HepG2 (cell line): Measurements from ENCODE around the gene SDF2. TPM values are rescaled to one million over a fixed set of nuclear protein-coding genes. Genes with fewer than 3 reads are reported as not detected.

ENCODE experiments used
- ATAC-seq: fragments of 200-7000 bp; cut with Tn5 transposase; 3 replicates; pipeline ENCODE4 v1.9.1; 2020; ENCODE audit warnings: mild to moderate bottlenecking, moderate library complexity
- BruUV-seq: library from RNA; stranded (reverse); fragments of 400-500 nt; replicated peaks from 2 replicates; lab custom pipeline; 2021; lab: Mats Ljungman, UMichigan
- CTCF ChIA-PET: fragments of 300-600 bp; formaldehyde crosslinking; extraction: SDS; loops from one replicate; lab custom pipeline; 2021; ENCODE audit warnings: low total read pairs, inconsistent platforms, low intra/inter-chr PET ratio; lab: Yijun Ruan, JAX
- POLR2A ChIA-PET: fragments of 350-600 bp; sonication (Branson Sonifier 250); formaldehyde crosslinking; loops from one replicate; lab custom pipeline; 2020; ENCODE audit warnings: antibody characterized with exemption, inconsistent platforms; lab: Yijun Ruan, JAX
- DNase-seq: peaks from one replicate; pipeline ENCODE4 v3.0.0-alpha.2; 2015; ENCODE audit warnings: low spot score
- FAIRE-seq: peaks from 3 replicates; lab custom pipeline; 2011; peaks lifted over from hg19 to GRCh38; lab: Jason Lieb, UNC
- H2AFZ ChIP-seq: one replicate; pipeline ENCODE4 v1.6.1; 2011; ENCODE audit warnings: low read length, inconsistent platforms
- H3K27ac ChIP-seq: fragments of 300-600 bp; 3 replicates; pipeline ENCODE4 v1.8.0; 2011; ENCODE audit warnings: mixed run types, mild to moderate bottlenecking, mixed read lengths, low read length, inconsistent platforms; ENCODE audit not compliant: insufficient read depth; ENCODE audit errors: extremely low read length
- H3K27me3 ChIP-seq, 2 experiments: fragments of 200-600 bp in 1 of 2; 2 replicates in 1 of 2; 3 replicates in 1 of 2; pipeline versions ENCODE4 v1.6.0 to v1.8.0; 2011; ENCODE audit warnings: low read length in 2 of 2, mild to moderate bottlenecking in 2 of 2, moderate library complexity in 2 of 2, inconsistent platforms in 1 of 2; ENCODE audit not compliant: insufficient read depth in 2 of 2, control insufficient read depth in 1 of 2
- H3K36me3 ChIP-seq, 2 experiments: fragments of 200-600 bp in 1 of 2; replicated peaks in 1 of 2; 2 replicates in 1 of 2; 3 replicates in 1 of 2; pipeline versions ENCODE4 v1.5.1 to v1.8.0; 2011; ENCODE audit warnings: low read length in 2 of 2, inconsistent platforms in 1 of 2; ENCODE audit not compliant: insufficient read depth in 2 of 2, control insufficient read depth in 1 of 2
- H3K4me1 ChIP-seq: 2 replicates; pipeline ENCODE4 v1.5.1; 2012; ENCODE audit warnings: low read length, inconsistent platforms; ENCODE audit not compliant: insufficient read depth
- H3K4me2 ChIP-seq: 2 replicates; pipeline ENCODE4 v1.6.0; 2011; ENCODE audit warnings: low read depth, low read length, inconsistent platforms
- H3K4me3 ChIP-seq, 3 experiments: fragments of 200-600 bp in 1 of 3; sonication (generic), shearing (Covaris generic) in 1 of 3; replicated peaks in 1 of 3; 2 replicates each; pipeline ENCODE4 v1.5.1; 2011 to 2016; ENCODE audit warnings: low read length in 3 of 3, inconsistent platforms in 2 of 3, low read depth in 2 of 3, mild to moderate bottlenecking in 2 of 3, control low read depth in 1 of 3, mixed read lengths in 1 of 3; ENCODE audit not compliant: insufficient read depth in 1 of 3
- H3K79me2 ChIP-seq: one replicate; pipeline ENCODE4 v1.6.1; 2011; ENCODE audit warnings: low read length, inconsistent platforms; ENCODE audit not compliant: insufficient read depth
- H3K9ac ChIP-seq: 2 replicates; pipeline ENCODE4 v1.6.0; 2011; ENCODE audit warnings: mild to moderate bottlenecking, low read depth, low read length, inconsistent platforms; ENCODE audit not compliant: insufficient read depth
- H3K9me3 ChIP-seq: 2 replicates; pipeline ENCODE4 v1.5.1; 2012; ENCODE audit warnings: mild to moderate bottlenecking, low read length
- H4K20me1 ChIP-seq: 2 replicates; pipeline ENCODE4 v1.6.0; 2011; ENCODE audit warnings: inconsistent platforms, mild to moderate bottlenecking, low read length, moderate library complexity; ENCODE audit not compliant: insufficient read depth
- CEBPB ChIP-seq: IDR thresholded peaks from 2 replicates; pipeline ENCODE4 v1.6.1; 2011; ENCODE audit warnings: low read depth, low read length, improper control_type of control experiment, borderline replicate concordance
- FOXA3 ChIP-seq: IDR thresholded peaks from 2 replicates; pipeline ENCODE4 v1.6.1; 2016; ENCODE audit warnings: missing genetic modification reagents, missing compliant biosample characterization
- FOXK2 ChIP-seq: fragments of 450-650 bp; IDR thresholded peaks from 2 replicates; pipeline ENCODE4 v1.6.1; 2016
- GMEB2 ChIP-seq: IDR thresholded peaks from 2 replicates; pipeline ENCODE4 v1.6.1; 2016; ENCODE audit warnings: missing biosample characterization, missing genetic modification reagents, low read depth
- GTF2F1 ChIP-seq: fragments of 150-350 bp; IDR thresholded peaks from 2 replicates; pipeline ENCODE4 v1.6.1; 2014; ENCODE audit warnings: low read length
- GTF3A ChIP-seq: sonication (generic); formaldehyde crosslinking; conservative IDR thresholded peaks from 2 replicates; pipeline ENCODE4 v1.4.0; 2020; ENCODE audit warnings: mild to moderate bottlenecking, missing genetic modification reagents
- IRF2 ChIP-seq: IDR thresholded peaks from 2 replicates; pipeline ENCODE4 v1.6.1; 2018; ENCODE audit warnings: missing genetic modification reagents, missing compliant biosample characterization
- PCBP1 ChIP-seq: fragments of 200-400 bp; formaldehyde crosslinking; IDR thresholded peaks from 2 replicates; pipeline ENCODE4 v1.6.1; 2017; ENCODE audit warnings: mild to moderate bottlenecking, low read depth, low read length, borderline replicate concordance
- PHB2 ChIP-seq: fragments of 450-650 bp; IDR thresholded peaks from 2 replicates; pipeline ENCODE4 v1.6.1; 2018; ENCODE audit not compliant: partially characterized antibody
- RAD51 ChIP-seq: fragments of 450-650 bp; IDR thresholded peaks from 2 replicates; pipeline ENCODE4 v1.6.1; 2016; ENCODE audit warnings: borderline replicate concordance
- SIX4 ChIP-seq: sonication (generic); formaldehyde crosslinking; IDR thresholded peaks from 2 replicates; pipeline ENCODE4 v1.4.0; 2020; ENCODE audit warnings: missing genetic modification reagents
- TARDBP ChIP-seq: sonication (generic); formaldehyde crosslinking; IDR thresholded peaks from 2 replicates; pipeline ENCODE4 v1.8.0; 2022; ENCODE audit warnings: mild to moderate bottlenecking, missing genetic modification reagents
- THAP9 ChIP-seq: sonication (generic); formaldehyde crosslinking; IDR thresholded peaks from 2 replicates; pipeline ENCODE4; 2020; ENCODE audit warnings: missing genetic modification reagents, mild to moderate bottlenecking, borderline replicate concordance
- ZNF441 ChIP-seq: sonication (generic); formaldehyde crosslinking; IDR thresholded peaks from 2 replicates; pipeline ENCODE4 v1.7.0; 2021; ENCODE audit warnings: missing genetic modification reagents, borderline replicate concordance
- ZNF670 ChIP-seq: sonication (generic); formaldehyde crosslinking; IDR thresholded peaks from 2 replicates; pipeline ENCODE4 v1.8.0; 2022; ENCODE audit warnings: mild to moderate bottlenecking, missing genetic modification reagents, borderline replicate concordance
- ZSCAN12 ChIP-seq: sonication (generic); formaldehyde crosslinking; IDR thresholded peaks from 2 replicates; pipeline ENCODE4 v1.9.0; 2021; ENCODE audit warnings: mild to moderate bottlenecking, missing genetic modification reagents
- WGBS: methylation state at CpG from one replicate; pipeline ENCODE4 v1.1.6; 2017; ENCODE audit warnings: low lambda C conversion rate; 5-methylcytosine and 5-hydroxymethylcytosine counted together
- in situ Hi-C: cut with HindIII; loops from 2 replicates; pipeline ENCODE4 v1.10.0; 2017; ENCODE audit warnings: low pct_unique_long_range_greater_than_20kb; ENCODE audit not compliant: extremely low pct_ligation_motif_present
- intact Hi-C: fragments of 100-400 bp; cut with micrococcal nuclease; formaldehyde crosslinking; loops from one replicate; pipeline ENCODE4 v1.10.0; 2022; ENCODE audit not compliant: unreplicated experiment
- polyA plus RNA-seq, 8 experiments: library from polyadenylated mRNA; depleted of rRNA in 3 of 8; stranded (reverse) in 7 of 8; unstranded in 1 of 8; fragments of >200 nt; fragmentation: Illumina TruSeq in 4 of 8; extraction: Trizol in 4 of 8; gene quantifications; 2 replicates each; pipeline versions ENCODE4 v1.2.1 to v1.2.3, GENCODE V29; 2011 to 2016; ENCODE audit warnings: low read depth in 4 of 8, missing spikeins in 1 of 8, mixed read lengths in 1 of 8; ENCODE audit not compliant: insufficient read depth in 1 of 8
- total RNA-seq, 5 experiments: library from RNA; depleted of rRNA; stranded (reverse); fragments of >200 nt; fragmentation: Illumina TruSeq; extraction: Trizol; gene quantifications; 2 replicates each; pipeline ENCODE4 v1.2.3, GENCODE V29; 2016; ENCODE audit warnings: low read depth in 1 of 5

Gene SDF2
- total and polyA plus RNA-seq, 2 of the 13 experiments (the other 11 are each of a cell fraction or from before 2014, with no cell fraction given): 58.2 to 58.4 TPM

- TF ChIP-seq GMEB2 (CRISPR knock-in tag) (no peak), GTF3A (no peak)
Observed at GRCh38 chr17:28622186-28622585, 39.5 kb downstream of the SDF2 start (continued).

DNA sequence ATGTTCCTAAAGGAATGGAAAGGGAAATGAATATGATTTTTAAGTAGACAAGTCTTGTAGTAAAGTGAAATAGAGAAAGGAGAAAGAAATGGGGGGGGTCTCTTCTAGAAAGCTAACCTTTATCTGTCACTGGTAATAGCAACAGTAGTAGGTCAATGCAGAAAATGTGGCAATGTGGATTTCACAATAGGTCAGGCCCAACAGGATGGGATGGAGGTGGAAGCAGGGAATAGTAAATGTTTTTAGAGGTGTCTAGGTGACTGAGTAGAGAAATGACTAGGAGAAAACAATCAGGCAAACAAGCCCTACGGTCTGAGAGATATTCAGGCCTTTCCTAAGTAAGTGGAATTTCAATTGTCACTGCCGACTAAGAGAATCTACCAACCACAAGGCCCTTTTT, 41.7 kb downstream of the SDF2 start:
- Histone ChIP-seq H3K4me2 (no peak overlapping the region), H3K27ac (no peak overlapping the region), H3K36me3 (peaks cover 50 to 85% of the 10 kb centered on the region in 2 experiments), H3K4me3 (no peak overlapping the region), H3K9me3 (no peaks in the 10 kb centered on the region), H3K79me2 (no peaks in the 10 kb centered on the region), H4K20me1 (no peaks in the 10 kb centered on the region), H3K27me3 (no peaks in the 10 kb centered on the region), H3K4me1 (no peaks in the 10 kb centered on the region), H3K9ac (no peak overlapping the region), H2AFZ (no peak overlapping the region)
- no peak for DNase-seq
- no peak for ATAC-seq
- CTCF ChIA-PET: no interaction called here
- POLR2A ChIA-PET: no interaction called here
- BruUV-seq: no TSS peak
- intact Hi-C loops (no loop called here), in situ Hi-C loops (loop anchor here (5.0 kb wide), 1 partner anchor 48 kb away; the partner anchor contains the start of gene PIGS)
- TF ChIP-seq ZNF441 (CRISPR knock-in tag) (no peak), PCBP1 (no peak), CEBPB (peak; percentile 66)
- no peak for FAIRE-seq
- WGBS: 84% methylated on average over 2 of the region's 2 CpGs

GRCh38 chr17:28618464-28618863, 43.2 kb downstream of the SDF2 start:
- WGBS: 84% methylated on average over 3 of the region's 3 CpGs
- H3K27me3 ChIP-seq: no peaks in the 10 kb centered on the region
- no peak for ATAC-seq
- POLR2A ChIA-PET: no interaction called here
- no peak overlapping the region for H3K4me2 ChIP-seq
- H3K36me3 ChIP-seq: peaks cover 49 to 88% of the 10 kb centered on the region in 2 experiments
- intact Hi-C loops: no loop called here
- H3K4me1 ChIP-seq: no peaks in the 10 kb centered on the region
- no peak overlapping the region for H3K4me3 ChIP-seq
- CTCF ChIA-PET: no interaction called here
- H3K9me3 ChIP-seq: no peaks in the 10 kb centered on the region
- H2AFZ ChIP-seq: no peak overlapping the region
- BruUV-seq: no TSS peak
- no peak for FAIRE-seq
- no peak overlapping the region for H3K27ac ChIP-seq
- in situ Hi-C loops: no loop called here
- no peak overlapping the region for H3K9ac ChIP-seq
- H4K20me1 ChIP-seq: no peaks in the 10 kb centered on the region
- DNase-seq: no peak
- H3K79me2 ChIP-seq: no peaks in the 10 kb centered on the region
- TF ChIP-seq IRF2 (CRISPR knock-in tag) (no peak), ZNF670 (CRISPR knock-in tag) (no peak), TARDBP (no peak), GTF2F1 (no peak), FOXK2 (no peak), RAD51 (no peak), PHB2 (no peak), FOXA3 (no peak), ZSCAN12 (CRISPR knock-in tag) (no peak), SIX4 (CRISPR knock-in tag) (no peak), THAP9 (no peak)
